A549 (cell line): ENCODE data around the gene PCCB. TPM values are rescaled to one million over a fixed set of nuclear protein-coding genes. Genes with fewer than 3 reads are reported as not detected.

ENCODE experiments used
- ATAC-seq, 2 experiments: fragments of 200-7000 bp in 1 of 2; fragments of >200 bp in 1 of 2; cut with Nextera tagmentation in 1 of 2; cut with Tn5 transposase in 1 of 2; 3 replicates each; pipeline versions ENCODE4 v1.8.0 to v1.9.1; 2018 to 2020; ENCODE audit warnings: mild to moderate bottlenecking in 1 of 2, moderate library complexity in 1 of 2
- CTCF ChIA-PET: fragments of 300-600 bp; sonication (Branson Sonifier 250); formaldehyde crosslinking; extraction: SDS; loops from one replicate; lab custom pipeline; 2021; ENCODE audit warnings: antibody characterized with exemption, inconsistent platforms; lab: Yijun Ruan, JAX
- POLR2A ChIA-PET: fragments of 350-600 bp; formaldehyde crosslinking; extraction: SDS; loops from one replicate; lab custom pipeline; 2021; ENCODE audit warnings: antibody characterized with exemption, inconsistent platforms; lab: Yijun Ruan, JAX
- DNase-seq, 2 experiments: peaks; one replicate each; pipeline versions ENCODE4 v3.0.0 to v3.0.0-alpha.2; 2011 to 2016; ENCODE audit warnings: low read depth in 1 of 2, low spot score in 1 of 2
- FAIRE-seq: peaks from 2 replicates; lab custom pipeline; 2011; peaks lifted over from hg19 to GRCh38; lab: Jason Lieb, UNC
- H3K27ac ChIP-seq, 2 experiments: fragments of >200 bp; sonication (Bioruptor Twin); formaldehyde crosslinking; 3 replicates each; pipeline ENCODE4 v1.5.1; 2016 to 2017
- H3K4me1 ChIP-seq: fragments of >200 bp; sonication (Bioruptor Twin); formaldehyde crosslinking; 3 replicates; pipeline ENCODE4 v1.6.1; 2016
- H3K4me2 ChIP-seq: fragments of >200 bp; sonication (Bioruptor Twin); formaldehyde crosslinking; 3 replicates; pipeline ENCODE4 v1.6.1; 2016
- H3K4me3 ChIP-seq: fragments of >200 bp; sonication (Bioruptor Twin); formaldehyde crosslinking; 3 replicates; pipeline ENCODE4 v1.5.1; 2016
- H3K9me3 ChIP-seq: fragments of >200 bp; sonication (Bioruptor Twin); formaldehyde crosslinking; 3 replicates; pipeline ENCODE4 v1.6.1; 2016
- CHD2 ChIP-seq: fragments of 150-350 bp; IDR thresholded peaks from 2 replicates; pipeline ENCODE4 v1.6.1; 2014; ENCODE audit warnings: low read length; ENCODE audit not compliant: partially characterized antibody
- CHD4 ChIP-seq: fragments of 200-600 bp; sonication (generic); IDR thresholded peaks from 2 replicates; pipeline ENCODE4 v1.6.1; 2016; ENCODE audit warnings: antibody characterized with exemption, mild to moderate bottlenecking, borderline replicate concordance
- EHMT2 ChIP-seq: fragments of 200-600 bp; sonication (generic); IDR thresholded peaks from 2 replicates; pipeline ENCODE4 v1.6.1; 2016; ENCODE audit warnings: antibody characterized with exemption, low read depth, mild to moderate bottlenecking, moderate library complexity
- FOXS1 ChIP-seq: fragments of 250-450 bp; sonication (Bioruptor Pico); IDR thresholded peaks from 2 replicates; pipeline ENCODE4 v1.5.0; 2020; ENCODE audit warnings: mild to moderate bottlenecking, moderate library complexity
- GATA3 ChIP-seq: IDR thresholded peaks from 2 replicates; pipeline ENCODE4 v1.6.1; 2012; ENCODE audit warnings: borderline replicate concordance
- HDAC2 ChIP-seq: fragments of 200-600 bp; sonication (generic); IDR thresholded peaks from 2 replicates; pipeline ENCODE4 v1.6.1; 2016
- HOXA7 ChIP-seq: fragments of 250-450 bp; sonication (Bioruptor Pico); IDR thresholded peaks from 2 replicates; pipeline ENCODE4 v1.5.0; 2020; ENCODE audit warnings: mild to moderate bottlenecking, moderate library complexity
- HOXB13 ChIP-seq: fragments of 250-450 bp; sonication (Bioruptor Pico); IDR thresholded peaks from 2 replicates; pipeline ENCODE4 v1.5.0; 2020; ENCODE audit warnings: low read depth, mild to moderate bottlenecking, moderate library complexity
- JUN ChIP-seq, 2 experiments: fragments of >200 bp; sonication (Bioruptor Twin); formaldehyde crosslinking; IDR thresholded peaks; 2 replicates in 1 of 2; 3 replicates in 1 of 2; pipeline ENCODE4 v1.6.1; 2016 to 2017
- JUNB ChIP-seq: fragments of >200 bp; sonication (Bioruptor Twin); formaldehyde crosslinking; IDR thresholded peaks from 2 replicates; pipeline ENCODE4 v1.6.1; 2016
- KDM5A ChIP-seq: fragments of 200-600 bp; sonication (generic); IDR thresholded peaks from 2 replicates; pipeline ENCODE4 v1.6.1; 2016; ENCODE audit warnings: antibody characterized with exemption, mild to moderate bottlenecking
- MAFK ChIP-seq: fragments of 450-650 bp; IDR thresholded peaks from 2 replicates; pipeline ENCODE4 v1.6.1; 2014; ENCODE audit not compliant: partially characterized antibody
- MYC ChIP-seq: IDR thresholded peaks from 2 replicates; pipeline ENCODE4 v1.6.1; 2012; ENCODE audit warnings: mild to moderate bottlenecking, inconsistent platforms, low read length, improper control_type of control experiment, borderline replicate concordance
- NPAS2 ChIP-seq: fragments of 250-450 bp; sonication (Bioruptor Pico); IDR thresholded peaks from 2 replicates; pipeline ENCODE4 v1.8.0; 2022; ENCODE audit warnings: mild to moderate bottlenecking, moderate library complexity, borderline replicate concordance
- PHF8 ChIP-seq: fragments of 200-600 bp; sonication (generic); IDR thresholded peaks from 2 replicates; pipeline ENCODE4 v1.6.1; 2016; ENCODE audit warnings: low read depth, mild to moderate bottlenecking, antibody characterized with exemption, moderate library complexity, borderline replicate concordance
- POLR2AphosphoS2 ChIP-seq: conservative IDR thresholded peaks from 2 replicates; pipeline ENCODE4 v1.6.1; 2012; ENCODE audit warnings: low read length, improper control_type of control experiment, inconsistent platforms
- RARB ChIP-seq: fragments of 250-450 bp; sonication (Bioruptor Pico); IDR thresholded peaks from 2 replicates; pipeline ENCODE4 v1.8.0; 2021; ENCODE audit warnings: mild to moderate bottlenecking, moderate library complexity
- RCOR1 ChIP-seq: fragments of 150-350 bp; IDR thresholded peaks from 2 replicates; pipeline ENCODE4 v1.6.1; 2014; ENCODE audit warnings: antibody characterized with exemption, low read length, low read depth
- SREBF2 ChIP-seq: fragments of 450-650 bp; IDR thresholded peaks from 2 replicates; pipeline ENCODE4 v1.6.1; 2014; ENCODE audit warnings: mild to moderate bottlenecking, moderate library complexity
- TFCP2L1 ChIP-seq: fragments of 250-450 bp; sonication (Bioruptor Pico); IDR thresholded peaks from 2 replicates; pipeline ENCODE4 v1.5.0; 2021; ENCODE audit warnings: mild to moderate bottlenecking
- TP53 ChIP-seq: fragments of 250-450 bp; sonication (Bioruptor Pico); IDR thresholded peaks from 2 replicates; pipeline ENCODE4 v1.5.0; 2021; ENCODE audit warnings: mild to moderate bottlenecking, moderate library complexity
- ZC3H11A ChIP-seq: fragments of 450-650 bp; IDR thresholded peaks from 2 replicates; pipeline ENCODE4 v1.6.1; 2014; ENCODE audit warnings: antibody characterized with exemption, mild to moderate bottlenecking
- ZSCAN20 ChIP-seq: fragments of 250-450 bp; sonication (Bioruptor Pico); IDR thresholded peaks from 2 replicates; pipeline ENCODE4 v1.8.0; 2022; ENCODE audit warnings: mild to moderate bottlenecking, moderate library complexity
- WGBS: methylation state at CpG from one replicate; pipeline ENCODE4 v1.1.6; 2017; ENCODE audit errors: missing lambda C conversion rate; 5-methylcytosine and 5-hydroxymethylcytosine counted together
- polyA plus RNA-seq, 4 experiments: library from polyadenylated mRNA; depleted of rRNA in 3 of 4; stranded (reverse); fragments of >200 nt; fragmentation: RNase III in 1 of 4; extraction: RNeasy Plus Mini Kit Qiagen cat#74134 plus additional on column Dnase treatment in 1 of 4; gene quantifications; 2 replicates in 3 of 4; 3 replicates in 1 of 4; pipeline ENCODE4 v1.2.3, GENCODE V29; 2011 to 2017
- TF ChIP-seq, protein P1 (sequence below): fragments of 450-650 bp; IDR thresholded peaks from 2 replicates; pipeline ENCODE4 v1.6.1; 2014; ENCODE audit warnings: antibody characterized with exemption
- TF ChIP-seq, protein P2 (sequence below): IDR thresholded peaks from 2 replicates; pipeline ENCODE4 v1.6.1; 2012
- TF ChIP-seq, protein P3 (sequence below): fragments of 250-450 bp; sonication (Bioruptor Pico); IDR thresholded peaks from 2 replicates; pipeline ENCODE4 v1.5.0; 2020; ENCODE audit warnings: low read depth, mild to moderate bottlenecking, moderate library complexity
- TF ChIP-seq, protein P4 (sequence below): IDR thresholded peaks from 2 replicates; pipeline ENCODE4 v1.6.1; 2012; ENCODE audit warnings: low read depth, borderline replicate concordance

The PCCB gene
- polyA plus RNA-seq, 2 of the 4 experiments (the other 2 are of a cell fraction): 31.7 to 65.5 TPM

DNA sequence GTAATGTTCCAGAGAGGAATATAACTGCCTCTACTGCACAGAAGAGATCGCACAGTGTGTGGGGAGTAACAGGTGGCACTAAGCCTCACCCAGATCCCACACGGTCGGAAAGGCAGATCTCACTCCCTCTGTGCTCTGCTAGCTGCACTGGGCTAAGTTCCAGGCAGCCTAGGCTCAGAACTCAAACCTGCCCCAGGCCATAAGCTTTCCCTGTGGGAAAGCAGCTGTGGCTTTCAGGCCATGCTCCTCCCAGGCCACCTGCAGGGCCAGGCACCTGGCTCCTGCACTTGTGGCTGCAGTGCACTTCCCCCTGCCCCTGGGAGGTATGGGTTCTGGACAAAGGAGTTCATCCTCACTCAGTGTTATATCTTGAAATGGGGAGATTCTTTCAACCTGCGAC lies 27.5 kb downstream of the PCCB start:
- ChIA-PET POLR2A (interaction anchor here (0.5 kb wide), 1 partner anchor 162 kb away, joined by 5 read pairs; no protein-coding TSS in a partner anchor), CTCF (interaction anchor here (0.9 kb wide), 1 partner anchor 199 kb away, joined by 3 read pairs; no protein-coding TSS in a partner anchor)
- ATAC-seq: no peak
- Histone ChIP-seq H3K4me1 (no peaks in the 10 kb centered on the region), H3K4me3 (no peak overlapping the region), H3K27ac (no peak overlapping the region), H3K4me2 (no peak overlapping the region), H3K9me3 (peaks cover 22% of the 10 kb centered on the region)
- no peak for FAIRE-seq
- DNase-seq: no peak
- WGBS: 95% methylated on average over 4 of the region's 4 CpGs
- TF ChIP-seq JUN (IDR thresholded peaks at IDR 0.05) (no peak), JUNB (no peak)

DNA sequence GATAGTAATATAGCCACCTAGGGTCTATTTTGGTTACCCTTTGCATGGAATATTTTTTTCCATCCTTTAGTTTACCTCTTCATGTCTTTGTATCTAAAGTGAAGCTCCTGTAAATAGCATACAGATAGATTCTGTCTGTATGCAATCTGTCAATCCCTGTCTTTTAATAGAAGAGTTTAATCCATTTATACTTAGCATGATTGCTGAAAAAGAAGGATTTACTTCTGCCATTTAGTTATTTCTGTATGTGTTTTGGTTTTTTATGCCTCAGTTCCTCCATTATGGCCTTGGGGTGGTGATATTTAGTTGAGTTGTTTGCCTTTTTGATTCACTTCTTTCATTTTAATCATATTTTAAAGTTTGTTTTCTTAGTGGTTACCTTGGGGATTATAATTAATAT lies 29.0 kb downstream of the PCCB start:
- H3K4me3 ChIP-seq: no peak overlapping the region
- H3K4me2 ChIP-seq: no peak overlapping the region
- ChIA-PET CTCF (no interaction called here), POLR2A (no interaction called here)
- no peak for TF ChIP-seq JUNB
- no peak for TF ChIP-seq MAFK
- no peak for TF ChIP-seq FOXS1 (CRISPR knock-in tag)
- no peak for TF ChIP-seq SREBF2
- TF ChIP-seq MYC: no peak
- TF ChIP-seq GATA3: no peak
- no peak for TF ChIP-seq KDM5A
- TF ChIP-seq CHD4: no peak
- TF ChIP-seq NPAS2: no peak
- TF ChIP-seq TFCP2L1: no peak
- no peak for TF ChIP-seq ZSCAN20
- no peak for TF ChIP-seq POLR2AphosphoS2
- TF ChIP-seq EHMT2: no peak
- TF ChIP-seq, protein P1, sequence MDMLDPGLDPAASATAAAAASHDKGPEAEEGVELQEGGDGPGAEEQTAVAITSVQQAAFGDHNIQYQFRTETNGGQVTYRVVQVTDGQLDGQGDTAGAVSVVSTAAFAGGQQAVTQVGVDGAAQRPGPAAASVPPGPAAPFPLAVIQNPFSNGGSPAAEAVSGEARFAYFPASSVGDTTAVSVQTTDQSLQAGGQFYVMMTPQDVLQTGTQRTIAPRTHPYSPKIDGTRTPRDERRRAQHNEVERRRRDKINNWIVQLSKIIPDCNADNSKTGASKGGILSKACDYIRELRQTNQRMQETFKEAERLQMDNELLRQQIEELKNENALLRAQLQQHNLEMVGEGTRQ: no peak
- no peak for TF ChIP-seq JUN (IDR thresholded peaks at IDR 0.05)
- TF ChIP-seq HOXA7: no peak
- TF ChIP-seq RCOR1: no peak
- TF ChIP-seq, protein P2, sequence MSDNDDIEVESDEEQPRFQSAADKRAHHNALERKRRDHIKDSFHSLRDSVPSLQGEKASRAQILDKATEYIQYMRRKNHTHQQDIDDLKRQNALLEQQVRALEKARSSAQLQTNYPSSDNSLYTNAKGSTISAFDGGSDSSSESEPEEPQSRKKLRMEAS: no peak
- TF ChIP-seq HOXB13: no peak
- no peak for TF ChIP-seq PHF8
- no peaks in the 10 kb centered on the region for H3K4me1 ChIP-seq
- ATAC-seq (no peak), FAIRE-seq (no peak), DNase-seq (no peak)
- H3K9me3 ChIP-seq: peaks cover 22% of the 10 kb centered on the region
- no peak overlapping the region for H3K27ac ChIP-seq

DNA sequence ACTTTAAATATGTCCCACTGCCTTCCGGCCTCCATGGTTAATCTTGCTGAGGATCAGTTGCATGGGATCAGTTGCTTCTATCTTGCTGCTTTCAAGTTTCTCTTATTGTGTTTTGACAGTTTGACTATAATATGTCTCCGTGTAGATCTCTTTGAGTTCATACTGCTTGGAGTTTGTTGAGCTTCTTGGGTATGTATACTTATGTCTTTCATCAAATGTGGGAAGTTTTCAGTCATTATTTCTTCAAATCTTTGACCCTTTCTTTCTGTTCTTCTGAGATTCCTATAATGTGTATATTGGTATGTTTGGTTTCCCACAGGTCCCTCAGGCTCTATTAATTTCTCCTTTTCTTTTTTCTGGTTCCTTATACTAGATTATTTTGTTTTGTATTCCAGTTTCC lies 30.8 kb downstream of the PCCB start:
- 92% methylated on average over 2 of the region's 2 CpGs for WGBS
- POLR2A ChIA-PET: no interaction called here

DNA sequence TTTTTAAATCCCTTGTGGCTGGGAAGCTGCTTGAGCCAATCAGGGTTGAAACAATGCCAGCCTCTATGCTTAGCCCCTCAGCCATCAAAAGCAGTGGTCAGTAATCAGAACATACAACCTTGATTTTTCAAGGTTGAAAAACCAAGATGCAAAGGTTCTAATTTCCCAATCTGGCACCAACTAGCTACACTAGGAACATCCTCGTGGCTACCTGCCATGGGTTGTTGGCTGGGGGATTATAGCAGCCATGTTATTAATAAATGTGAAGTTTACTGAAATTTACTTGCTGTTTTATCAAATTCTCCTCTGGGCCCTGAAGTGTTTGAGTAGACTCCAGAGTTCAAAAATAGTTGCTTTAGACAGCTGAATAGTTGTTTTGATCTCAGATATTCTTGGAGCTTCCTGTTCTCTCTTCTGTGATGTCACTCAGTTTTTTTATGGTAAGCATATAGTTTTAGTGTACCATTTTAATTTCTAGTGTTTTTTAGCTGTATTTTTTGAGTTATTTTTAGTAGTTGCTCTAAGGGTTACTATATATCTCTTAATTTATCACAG lies 31.9 kb downstream of the PCCB start:
- Histone ChIP-seq H3K4me2 (no peak overlapping the region), H3K4me1 (no peaks in the 10 kb centered on the region), H3K9me3 (peaks cover 22% of the 10 kb centered on the region), H3K4me3 (no peak overlapping the region), H3K27ac (no peak overlapping the region)
- POLR2A ChIA-PET: no interaction called here
- no peak for DNase-seq
- 65% methylated on average over 1 of the region's 1 CpG for WGBS
- FAIRE-seq: no peak
- no peak for ATAC-seq
- CTCF ChIA-PET: no interaction called here
- TF ChIP-seq ZC3H11A: no peak
- TF ChIP-seq, protein P3, sequence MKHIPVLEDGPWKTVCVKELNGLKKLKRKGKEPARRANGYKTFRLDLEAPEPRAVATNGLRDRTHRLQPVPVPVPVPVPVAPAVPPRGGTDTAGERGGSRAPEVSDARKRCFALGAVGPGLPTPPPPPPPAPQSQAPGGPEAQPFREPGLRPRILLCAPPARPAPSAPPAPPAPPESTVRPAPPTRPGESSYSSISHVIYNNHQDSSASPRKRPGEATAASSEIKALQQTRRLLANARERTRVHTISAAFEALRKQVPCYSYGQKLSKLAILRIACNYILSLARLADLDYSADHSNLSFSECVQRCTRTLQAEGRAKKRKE (CRISPR knock-in tag): no peak
- TF ChIP-seq RARB (CRISPR knock-in tag): no peak
- TF ChIP-seq, protein P4, sequence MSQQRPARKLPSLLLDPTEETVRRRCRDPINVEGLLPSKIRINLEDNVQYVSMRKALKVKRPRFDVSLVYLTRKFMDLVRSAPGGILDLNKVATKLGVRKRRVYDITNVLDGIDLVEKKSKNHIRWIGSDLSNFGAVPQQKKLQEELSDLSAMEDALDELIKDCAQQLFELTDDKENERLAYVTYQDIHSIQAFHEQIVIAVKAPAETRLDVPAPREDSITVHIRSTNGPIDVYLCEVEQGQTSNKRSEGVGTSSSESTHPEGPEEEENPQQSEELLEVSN: no peak
- no peak for TF ChIP-seq TP53 (CRISPR knock-in tag)
- TF ChIP-seq CHD2: no peak

More for the DNA sequence above, 30.8 kb downstream of the PCCB start:
- no peak for DNase-seq
- no peak for ATAC-seq
- Histone ChIP-seq H3K9me3 (peaks cover 22% of the 10 kb centered on the region), H3K4me2 (no peak overlapping the region), H3K4me1 (no peaks in the 10 kb centered on the region), H3K4me3 (no peak overlapping the region), H3K27ac (no peak overlapping the region)
- CTCF ChIA-PET: no interaction called here
- no peak for TF ChIP-seq HDAC2
- TF ChIP-seq MYC: no peak
- no peak for FAIRE-seq
